Measurements from ENCODE around the gene CXCL5. TPM values are rescaled to one million over a fixed set of nuclear protein-coding genes. Genes with fewer than 3 reads are reported as not detected.

CXCL5 gene
- total and polyA plus RNA-seq, 2 of the 4 experiments (the other 2 are of a cell fraction) = 0.14 TPM; not detected in 1

- Histone ChIP-seq H3K9ac (ENCODE audit: low read depth, low read length) (no peak overlapping the region), H3K14ac (replicated peaks; ENCODE audit: low read depth, low read length) (no peak overlapping the region), H3K23ac (ENCODE audit: low read depth, low read length) (no peak overlapping the region), H2BK5ac (ENCODE audit: low read depth, low read length, poor library complexity, severe bottlenecking) (no peak overlapping the region), H2BK120ac (ENCODE audit: low read depth, low read length) (no peak overlapping the region), H3K56ac (ENCODE audit: extremely low read depth, insufficient read depth, low read length) (no peak overlapping the region), H3K4ac (ENCODE audit: low read depth, low read length) (no peak overlapping the region), H3K4me3 (ENCODE audit: insufficient read depth, low read depth, low read length) (no peak overlapping the region), H3K79me1 (ENCODE audit: low read depth in 1 of 2, low read length in 2 of 2) (no peaks in the 10 kb centered on the region), H3K27me3 (ENCODE audit: control insufficient read depth, insufficient read depth, low read length) (no peaks in the 10 kb centered on the region), H3K4me1 (ENCODE audit: control insufficient read depth, insufficient read depth, low read length) (no peaks in the 10 kb centered on the region; the same call in 1 of the 2 replicates), H2AK9ac (replicated peaks; ENCODE audit: low read depth, low read length, poor library complexity) (no peak overlapping the region), H2BK15ac (ENCODE audit: low read depth, low read length) (no peak overlapping the region; the same call in 2 of the 3 replicates), H3K18ac (ENCODE audit: low read depth, low read length) (no peak overlapping the region), H3K9me1 (ENCODE audit: insufficient read depth, low read length) (no peaks in the 10 kb centered on the region), H4K91ac (ENCODE audit: insufficient read depth, low read depth, low read length) (no peak overlapping the region), H3K4me2 (ENCODE audit: low read depth, low read length) (no peak overlapping the region), H2BK20ac (ENCODE audit: low read depth, low read length) (no peak overlapping the region), H4K8ac (ENCODE audit: low read depth in 2 of 2, low read length in 2 of 2) (no peak overlapping the region), H2AK5ac (ENCODE audit: low read depth, low read length) (no peak overlapping the region), H4K5ac (ENCODE audit: low read depth, low read length) (no peak overlapping the region), H2AFZ (replicated peaks; ENCODE audit: low read length, poor library complexity) (no peak overlapping the region), H3K36me3 (ENCODE audit: control insufficient read depth, insufficient read depth, low read length) (no peaks in the 10 kb centered on the region), H3K9me3 (ENCODE audit: control insufficient read depth, insufficient read depth, low read length) (peaks cover 2% of the 10 kb centered on the region; the same call in 1 of the 2 replicates), H3K27ac (ENCODE audit: insufficient read depth, low read length) (no peak overlapping the region), H4K20me1 (ENCODE audit: insufficient read depth, low read length) (no peaks in the 10 kb centered on the region)
- no CpG with 5 or more reads among the region's 3 CpGs for WGBS, 2 experiments (ENCODE audit: extremely low coverage in 2 of 2, insufficient read length in 1 of 2)
- CTCF ChIA-PET = no interaction called here
- dilution Hi-C loops (cut with HindIII; ENCODE audit: low sequenced_read_pairs, unreplicated experiment) (no loop called here), intact Hi-C loops (cut with micrococcal nuclease) (no loop called here), in situ Hi-C loops (cut with MboI; ENCODE audit: low sequenced_read_pairs) (no loop called here)
- ATAC-seq (ENCODE audit: low read depth) (no peak), DNase-seq (no peak)
- TF ChIP-seq MXI1 (IDR thresholded peaks at IDR 0.05; ENCODE audit: borderline replicate concordance, low read depth, low read length) = no peak
- TF ChIP-seq SMC3 (IDR thresholded peaks at IDR 0.05; ENCODE audit: low read depth, low read length) = no peak
- TF ChIP-seq, protein P1, sequence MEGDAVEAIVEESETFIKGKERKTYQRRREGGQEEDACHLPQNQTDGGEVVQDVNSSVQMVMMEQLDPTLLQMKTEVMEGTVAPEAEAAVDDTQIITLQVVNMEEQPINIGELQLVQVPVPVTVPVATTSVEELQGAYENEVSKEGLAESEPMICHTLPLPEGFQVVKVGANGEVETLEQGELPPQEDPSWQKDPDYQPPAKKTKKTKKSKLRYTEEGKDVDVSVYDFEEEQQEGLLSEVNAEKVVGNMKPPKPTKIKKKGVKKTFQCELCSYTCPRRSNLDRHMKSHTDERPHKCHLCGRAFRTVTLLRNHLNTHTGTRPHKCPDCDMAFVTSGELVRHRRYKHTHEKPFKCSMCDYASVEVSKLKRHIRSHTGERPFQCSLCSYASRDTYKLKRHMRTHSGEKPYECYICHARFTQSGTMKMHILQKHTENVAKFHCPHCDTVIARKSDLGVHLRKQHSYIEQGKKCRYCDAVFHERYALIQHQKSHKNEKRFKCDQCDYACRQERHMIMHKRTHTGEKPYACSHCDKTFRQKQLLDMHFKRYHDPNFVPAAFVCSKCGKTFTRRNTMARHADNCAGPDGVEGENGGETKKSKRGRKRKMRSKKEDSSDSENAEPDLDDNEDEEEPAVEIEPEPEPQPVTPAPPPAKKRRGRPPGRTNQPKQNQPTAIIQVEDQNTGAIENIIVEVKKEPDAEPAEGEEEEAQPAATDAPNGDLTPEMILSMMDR (conservative IDR thresholded peaks at IDR 0.05; ENCODE audit: low read depth, low read length) = no peak
- TF ChIP-seq RFX5 (IDR thresholded peaks at IDR 0.05; ENCODE audit: low read depth, low read length) = no peak
- POLR2A ChIA-PET (ENCODE audit: unreplicated experiment) = no interaction called here
- no TSS peak for BruUV-seq (replicated peaks)
Measured at GRCh38 chr4:74045247-74045646, 46.8 kb upstream of the CXCL5 start.
